Activated T-helper 1 cell treated with anti-CD3 and anti-CD28 coated beads, Interleukin-12 subunit alpha, Interleukin-12 subunit beta, Interleukin-2, Interleukin-4 antibody, amounts not matched to agents 30 ng/mL and 10 ng/mL and 1 ng/mL, durations not matched to agents 14 hours and 24 hours and 36 hours (primary cell): ENCODE measurements around the gene NFIC. TPM values are rescaled to one million over a fixed set of nuclear protein-coding genes. Genes with fewer than 3 reads are reported as not detected.
"Not testable (repeated sequence)": the region's sequence is repeated elsewhere in the genome, so short reads cannot be mapped to it uniquely, and the experiment has no call there.

Source experiments
- DNase-seq: peaks from one replicate; pipeline ENCODE4 v3.0.0; 2021; ENCODE audit warnings: low spot score
- H3K27ac Mint-ChIP-seq: one replicate; pipeline ENCODE4 v1.8.0; 2021; ENCODE audit warnings: mild to moderate bottlenecking, mixed read lengths
- H3K27me3 Mint-ChIP-seq: one replicate; pipeline ENCODE4 v1.8.0; 2022; ENCODE audit warnings: mild to moderate bottlenecking, moderate library complexity, mixed read lengths; ENCODE audit not compliant: insufficient read depth
- H3K36me3 Mint-ChIP-seq: one replicate; pipeline ENCODE4 v1.8.0; 2021; ENCODE audit warnings: low read depth, mixed read lengths
- H3K4me1 Mint-ChIP-seq: one replicate; pipeline ENCODE4 v1.8.0; 2021; ENCODE audit warnings: low read depth, mixed read lengths
- H3K4me3 Mint-ChIP-seq: one replicate; pipeline ENCODE4 v1.8.0; 2021; ENCODE audit warnings: mild to moderate bottlenecking, moderate library complexity, mixed read lengths
- H3K9me3 Mint-ChIP-seq: one replicate; pipeline ENCODE4 v1.8.0; 2021; ENCODE audit warnings: mixed read lengths
- intact Hi-C: fragments of 100-400 bp; cut with micrococcal nuclease; formaldehyde crosslinking; loops from one replicate; pipeline ENCODE4 v1.15.1; 2024
- total RNA-seq: library from RNA; stranded (reverse); gene quantifications from 2 replicates; pipeline ENCODE4 v1.2.3, GENCODE V29; 2022

The NFIC gene
- total RNA-seq, 1 donor from 2014 or later = 18.7 TPM

DNA sequence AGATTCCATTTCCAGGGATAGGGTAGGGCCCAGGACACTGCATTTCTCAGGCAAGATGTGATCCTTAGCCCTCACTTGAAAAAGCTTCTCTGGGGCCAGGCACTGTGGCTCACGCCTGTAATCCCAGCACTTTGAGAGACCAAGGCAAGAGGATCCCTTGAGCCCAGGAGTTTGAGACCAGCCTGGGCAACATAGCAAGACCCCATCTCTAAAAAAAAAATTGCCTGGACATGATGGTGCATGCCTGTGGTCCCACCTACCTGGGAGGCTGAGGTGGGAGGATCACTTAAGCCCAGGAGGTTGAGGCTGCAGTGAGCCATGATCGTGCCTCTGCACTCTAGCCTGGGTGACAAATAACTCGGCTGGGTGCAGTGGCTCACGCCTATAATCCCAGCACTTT, 80.3 kb downstream of the NFIC start:
- intact Hi-C loops, H3K4me3 Mint-ChIP-seq, H3K4me1 Mint-ChIP-seq, H3K27me3 Mint-ChIP-seq, H3K9me3 Mint-ChIP-seq, H3K36me3 Mint-ChIP-seq, DNase-seq, H3K27ac Mint-ChIP-seq: not testable (repeated sequence)

- no peak for DNase-seq
- H3K4me3 Mint-ChIP-seq = no peak overlapping the region
These were observed 82.4 kb downstream of the NFIC start for GRCh38 chr19:3448616-3449334.

GRCh38 chr19:3450796-3451411, 84.5 kb downstream of the NFIC start:
- no peak for DNase-seq
- Mint-ChIP-seq H3K4me1 (no peaks in the 10 kb centered on the region), H3K9me3 (no peaks in the 10 kb centered on the region), H3K4me3 (no peak overlapping the region), H3K27me3 (no peaks in the 10 kb centered on the region), H3K27ac (no peak overlapping the region), H3K36me3 (peaks cover 2% of the 10 kb centered on the region)
- intact Hi-C loops = no loop called here

More at GRCh38 chr19:3448616-3449334, 82.4 kb downstream of the NFIC start:
- Mint-ChIP-seq H3K36me3 (peaks cover 2% of the 10 kb centered on the region), H3K4me1 (no peaks in the 10 kb centered on the region), H3K9me3 (no peaks in the 10 kb centered on the region), H3K27me3 (no peaks in the 10 kb centered on the region), H3K27ac (no peak overlapping the region)
- intact Hi-C loops = no loop called here

GRCh38 chr19:3451451-3451866, 85.1 kb downstream of the NFIC start:
- no peaks in the 10 kb centered on the region for H3K9me3 Mint-ChIP-seq
- peaks cover 2% of the 10 kb centered on the region for H3K36me3 Mint-ChIP-seq
- H3K4me1 Mint-ChIP-seq = no peaks in the 10 kb centered on the region
- no peak for DNase-seq
- H3K27ac Mint-ChIP-seq = no peak overlapping the region
- H3K27me3 Mint-ChIP-seq = no peaks in the 10 kb centered on the region
- H3K4me3 Mint-ChIP-seq = no peak overlapping the region
- intact Hi-C loops = no loop called here

DNA sequence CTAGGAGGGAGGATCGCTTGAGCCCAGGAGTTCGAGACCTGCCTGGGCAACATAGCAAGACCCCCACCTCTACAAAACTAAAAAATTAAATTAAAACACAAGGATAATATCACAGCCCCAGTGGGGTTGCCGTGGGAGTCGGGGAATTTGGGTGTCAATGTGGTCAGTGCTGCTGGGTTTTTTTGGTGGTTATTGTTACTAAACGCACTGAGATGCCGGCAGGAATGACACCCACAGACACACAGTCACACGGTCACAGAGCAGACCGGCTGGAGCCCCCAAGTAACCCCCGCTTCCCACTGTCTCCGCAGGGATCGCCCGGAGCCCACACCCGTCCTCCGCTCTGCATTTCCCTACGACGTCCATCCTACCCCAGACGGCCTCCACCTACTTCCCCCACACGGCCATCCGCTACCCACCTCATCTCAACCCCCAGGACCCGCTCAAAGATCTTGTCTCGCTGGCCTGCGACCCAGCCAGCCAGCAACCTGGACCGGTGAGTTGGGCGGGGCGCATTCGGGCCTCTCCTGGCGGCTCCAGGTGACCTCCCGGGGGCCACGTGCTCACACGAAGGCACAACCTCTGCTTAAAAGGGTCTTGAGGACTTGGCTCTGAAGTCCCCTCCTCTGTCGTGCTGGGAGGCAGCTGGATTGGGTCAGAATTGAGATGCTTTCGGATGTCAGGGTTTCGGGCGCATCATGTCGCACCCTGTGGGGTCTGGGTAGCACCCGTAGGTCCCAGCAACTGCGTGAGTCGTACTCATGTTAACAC, 86.0 kb downstream of the NFIC start:
- no peak for DNase-seq
- Mint-ChIP-seq H3K9me3 (no peaks in the 10 kb centered on the region), H3K27me3 (no peaks in the 10 kb centered on the region), H3K27ac (no peak overlapping the region), H3K4me1 (no peaks in the 10 kb centered on the region), H3K4me3 (no peak overlapping the region), H3K36me3 (peaks cover 2% of the 10 kb centered on the region)
- intact Hi-C loops = no loop called here

GRCh38 chr19:3452942-3453214, 86.5 kb downstream of the NFIC start:
- H3K9me3 Mint-ChIP-seq, H3K36me3 Mint-ChIP-seq, H3K27me3 Mint-ChIP-seq, H3K4me1 Mint-ChIP-seq, intact Hi-C loops, H3K4me3 Mint-ChIP-seq, DNase-seq, H3K27ac Mint-ChIP-seq: not testable (repeated sequence)

DNA sequence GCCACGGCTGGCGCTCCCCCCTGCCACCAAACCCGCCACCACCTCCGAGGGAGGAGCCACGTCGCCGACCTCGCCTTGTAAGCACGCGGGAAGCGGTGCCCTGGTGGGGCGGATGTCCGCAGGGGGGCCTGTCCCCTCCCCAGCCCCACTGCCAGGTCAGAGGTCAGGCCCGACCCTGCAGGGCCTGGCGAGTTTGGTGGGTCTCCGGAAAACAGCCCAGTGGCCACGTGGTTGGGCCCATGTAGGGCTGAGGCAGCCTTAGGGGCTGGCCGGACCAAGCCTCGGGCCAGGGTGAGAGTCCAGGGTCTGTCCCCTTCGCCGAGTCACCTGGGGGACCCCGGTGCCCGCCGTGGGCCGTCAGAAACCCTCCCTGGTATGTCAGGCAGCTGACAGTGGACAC, 87.5 kb downstream of the NFIC start:
- H3K27ac Mint-ChIP-seq = no peak overlapping the region
- intact Hi-C loops = no loop called here
- no peak for DNase-seq
- no peak overlapping the region for H3K4me3 Mint-ChIP-seq
- H3K4me1 Mint-ChIP-seq = no peaks in the 10 kb centered on the region
- peaks cover 2% of the 10 kb centered on the region for H3K36me3 Mint-ChIP-seq
- H3K27me3 Mint-ChIP-seq = no peaks in the 10 kb centered on the region
- no peaks in the 10 kb centered on the region for H3K9me3 Mint-ChIP-seq

GRCh38 chr19:3454656-3455392, 88.4 kb downstream of the NFIC start:
- Mint-ChIP-seq H3K36me3 (peaks cover 2% of the 10 kb centered on the region), H3K4me1 (no peaks in the 10 kb centered on the region), H3K9me3 (no peaks in the 10 kb centered on the region), H3K27ac (no peak overlapping the region), H3K4me3 (no peak overlapping the region), H3K27me3 (no peaks in the 10 kb centered on the region)
- no peak for DNase-seq
- intact Hi-C loops = no loop called here

DNA sequence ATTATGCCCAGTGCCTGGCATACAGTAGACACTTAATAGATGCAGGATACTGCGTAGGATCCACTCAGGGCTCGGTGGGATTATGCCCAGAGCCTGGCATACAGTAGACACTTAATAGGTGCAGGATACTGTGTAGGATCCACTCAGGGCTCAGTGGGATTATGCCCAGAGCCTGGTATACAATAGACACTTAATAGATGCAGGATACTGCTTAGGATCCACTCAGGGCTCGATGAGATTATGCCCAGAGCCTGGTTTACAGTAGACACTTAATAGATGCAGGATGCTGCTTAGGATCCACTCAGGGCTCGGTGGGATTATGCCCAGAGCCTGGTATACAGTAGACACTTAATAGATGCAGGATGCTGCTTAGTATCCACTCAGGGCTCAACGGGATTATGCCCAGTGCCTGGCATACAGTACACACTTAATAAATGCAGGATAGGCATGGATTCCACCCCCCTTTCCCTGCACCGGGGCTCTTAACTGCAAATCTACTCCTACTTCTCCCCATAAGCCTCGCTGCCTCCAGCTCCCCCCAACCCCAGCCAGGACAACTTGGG, 89.1 kb downstream of the NFIC start:
- intact Hi-C loops = no loop called here
- no peak for DNase-seq
- peaks cover 2% of the 10 kb centered on the region for H3K36me3 Mint-ChIP-seq
- no peaks in the 10 kb centered on the region for H3K9me3 Mint-ChIP-seq
- H3K4me3 Mint-ChIP-seq = no peak overlapping the region
- H3K27ac Mint-ChIP-seq = no peak overlapping the region
- H3K27me3 Mint-ChIP-seq = no peaks in the 10 kb centered on the region
- H3K4me1 Mint-ChIP-seq = no peaks in the 10 kb centered on the region

DNA sequence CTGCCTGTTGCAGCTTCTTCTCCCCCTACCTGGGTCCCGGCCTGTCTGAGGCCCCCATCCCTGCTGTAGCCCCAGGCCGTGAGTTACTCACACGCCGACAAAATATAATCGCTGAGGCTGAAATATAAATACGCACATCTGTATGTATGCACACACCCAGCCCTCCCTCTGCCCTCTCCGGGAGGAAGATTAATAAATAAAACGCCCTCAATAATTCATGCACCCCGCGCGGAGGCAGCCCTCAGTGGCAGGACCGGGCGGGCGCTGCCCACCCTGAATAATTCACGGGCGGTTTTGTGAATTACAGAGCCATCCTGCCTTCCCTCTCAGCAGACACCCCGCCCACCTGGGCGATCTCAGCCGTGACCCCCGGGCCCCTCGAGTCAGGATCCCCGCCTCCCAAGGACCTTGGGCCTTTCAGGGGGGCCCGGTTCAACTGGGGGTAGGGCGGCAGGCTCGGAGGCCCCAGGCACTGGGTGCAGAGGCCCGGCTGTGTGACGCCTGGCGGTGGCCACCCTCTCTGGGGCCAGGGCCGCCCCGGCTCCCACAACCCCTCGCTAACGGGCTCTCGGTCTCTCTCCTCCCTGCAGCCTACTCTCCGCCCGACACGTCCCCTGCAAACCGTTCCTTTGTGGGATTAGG, 89.7 kb downstream of the NFIC start:
- Mint-ChIP-seq H3K27me3 (no peaks in the 10 kb centered on the region), H3K27ac (no peak overlapping the region), H3K4me3 (no peak overlapping the region), H3K4me1 (no peaks in the 10 kb centered on the region), H3K9me3 (no peaks in the 10 kb centered on the region), H3K36me3 (peaks cover 2% of the 10 kb centered on the region)
- no peak for DNase-seq
- intact Hi-C loops = no loop called here

DNA sequence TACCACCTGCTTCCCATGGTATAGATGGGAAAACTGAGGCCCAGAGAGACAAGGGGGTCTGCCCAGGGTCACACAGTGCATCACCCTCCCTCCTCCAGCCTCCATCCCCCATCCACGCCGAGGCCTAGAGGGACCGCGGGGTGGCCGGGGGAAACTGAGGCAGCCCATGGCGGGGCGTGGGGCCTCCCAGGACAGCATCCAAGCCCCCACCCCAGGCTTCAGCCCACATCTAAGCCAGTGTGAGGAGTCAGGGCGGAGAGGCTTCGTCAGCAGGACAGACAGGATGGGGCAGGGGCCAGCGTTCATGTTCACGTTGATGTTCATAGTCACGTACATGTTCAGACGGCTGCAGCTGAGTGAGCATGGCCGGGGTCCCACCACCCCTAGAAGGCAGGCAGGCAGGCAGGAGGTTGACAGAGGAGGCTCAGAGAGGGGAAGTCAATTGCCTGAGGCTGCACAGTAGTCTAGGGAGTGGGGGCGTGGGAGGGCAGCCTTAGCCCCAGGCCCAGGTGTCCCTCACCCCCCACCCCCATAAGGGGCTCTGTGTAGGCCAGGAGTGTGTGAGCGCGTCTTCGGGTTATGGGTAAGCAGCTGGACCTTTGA, 90.6 kb downstream of the NFIC start:
- Mint-ChIP-seq H3K27me3 (no peaks in the 10 kb centered on the region), H3K36me3 (peaks cover 2% of the 10 kb centered on the region), H3K9me3 (no peaks in the 10 kb centered on the region), H3K4me1 (no peaks in the 10 kb centered on the region), H3K4me3 (no peak overlapping the region), H3K27ac (no peak overlapping the region)
- intact Hi-C loops = no loop called here
- no peak for DNase-seq

GRCh38 chr19:3457528-3458228, 91.3 kb downstream of the NFIC start:
- Mint-ChIP-seq H3K27ac (no peak overlapping the region), H3K9me3 (no peaks in the 10 kb centered on the region), H3K27me3 (no peaks in the 10 kb centered on the region), H3K36me3 (peaks cover 2% of the 10 kb centered on the region), H3K4me3 (no peak overlapping the region), H3K4me1 (no peaks in the 10 kb centered on the region)
- intact Hi-C loops = no loop called here
- DNase-seq = no peak
